Right lung (tissue), 5 donors: ENCODE results near the gene LIN37. TPM values are rescaled to one million over a fixed set of nuclear protein-coding genes. Genes with fewer than 3 reads are reported as not detected.
"Not testable (repeated sequence)": the region's sequence is repeated elsewhere in the genome, so short reads cannot be mapped to it uniquely, and the experiment has no call there.

ENCODE experiments used
- DNase-seq, 2 donors: peaks; one replicate each; pipeline ENCODE4 v3.0.0-alpha.2; 2013
- polyA plus RNA-seq, 5 donors: library from polyadenylated mRNA; unstranded; fragments of 120-200 nt; gene quantifications; one replicate each; pipeline versions ENCODE4 v1.2.1 to v1.2.3, GENCODE V29; 2013; ENCODE audit warnings: inconsistent platforms in 1 of 5, low replicate concordance in 1 of 5; ENCODE audit not compliant: insufficient read length in 5 of 5, insufficient read depth in 1 of 5

Gene LIN37
- polyA plus RNA-seq, 5 donors, result 8.2 to 14.4 (median 9.6) TPM

- no peak for DNase-seq
Observed at GRCh38 chr19:35788205-35788960, 40.0 kb downstream of the LIN37 start.

GRCh38 chr19:35789195-35789977 lies 41.0 kb downstream of the LIN37 start:
- DNase-seq, result no peak

GRCh38 chr19:35789978-35790944 lies 41.9 kb downstream of the LIN37 start:
- DNase-seq, result no peak

- DNase-seq, result no peak
Observed at GRCh38 chr19:35790981-35791813, 42.8 kb downstream of the LIN37 start.

GRCh38 chr19:35791814-35792279 lies 43.5 kb downstream of the LIN37 start:
- DNase-seq, result no peak

GRCh38 chr19:35792312-35792711 lies 43.9 kb downstream of the LIN37 start:
- DNase-seq, result no peak

GRCh38 chr19:35792888-35793287 lies 44.5 kb downstream of the LIN37 start:
- DNase-seq, result no peak

GRCh38 chr19:35793381-35794165 lies 45.2 kb downstream of the LIN37 start:
- DNase-seq, result no peak

GRCh38 chr19:35795564-35795963 lies 47.2 kb downstream of the LIN37 start:
- not testable (repeated sequence) for DNase-seq

GRCh38 chr19:35796645-35797542 lies 48.5 kb downstream of the LIN37 start:
- DNase-seq, result no peak

- no peak for DNase-seq
Observed at GRCh38 chr19:35797663-35798062, 49.3 kb downstream of the LIN37 start.

- no peak for DNase-seq
Observed at GRCh38 chr19:35801828-35802227, 53.5 kb downstream of the LIN37 start.

Other genes with a start within 250 kb of the LIN37 start
- gene DMKN, start 234.9 kb upstream of the LIN37 start, polyA plus RNA-seq, result 100 to 1,000 TPM in 4 of 5 donors, 10 to 100 TPM in 1; 91.2 to 146 (median 119) TPM
- not detected for gene SBSN, start 220.3 kb upstream of the LIN37 start, polyA plus RNA-seq
- not detected for gene GAPDHS, start 215.1 kb upstream of the LIN37 start, polyA plus RNA-seq
- 10 to 100 TPM; 48.9 to 78.4 (median 58.9) TPM for gene TMEM147, start 202.9 kb upstream of the LIN37 start, polyA plus RNA-seq
- gene ATP4A, start 184.9 kb upstream of the LIN37 start, polyA plus RNA-seq, result not detected
- not detected for gene PMIS2, start 162.4 kb upstream of the LIN37 start, polyA plus RNA-seq
- gene HAUS5, start 135.8 kb upstream of the LIN37 start, polyA plus RNA-seq, result 10 to 100 TPM; 25.0 to 31.9 (median 28.0) TPM
- 10 to 100 TPM; 43.0 to 84.8 (median 53.7) TPM for gene RBM42, start 119.5 kb upstream of the LIN37 start, polyA plus RNA-seq
- 1 to 10 TPM; 1.5 to 4.6 (median 2.0) TPM for gene ETV2, start 106.8 kb upstream of the LIN37 start, polyA plus RNA-seq
- gene COX6B1, start 100.3 kb upstream of the LIN37 start, polyA plus RNA-seq, result 100 to 1,000 TPM; 214 to 280 (median 243) TPM
- gene UPK1A, start 82.1 kb upstream of the LIN37 start, polyA plus RNA-seq, result under 1 TPM in 4 of 5 donors, not detected in 1; 0.18 to 0.40 (median 0.21) TPM
- gene ZBTB32, start 44.0 kb upstream of the LIN37 start, polyA plus RNA-seq, result under 1 TPM; 0.29 to 0.85 (median 0.57) TPM
- gene KMT2B, start 30.6 kb upstream of the LIN37 start, polyA plus RNA-seq, result 10 to 100 TPM; 21.3 to 40.3 (median 28.0) TPM
- 1 to 10 TPM; 3.1 to 7.1 (median 4.1) TPM for gene IGFLR1, start 6.1 kb upstream of the LIN37 start, polyA plus RNA-seq
- gene U2AF1L4, start 3.2 kb upstream of the LIN37 start, polyA plus RNA-seq, result 10 to 100 TPM; 15.1 to 21.7 (median 16.6) TPM
- 10 to 100 TPM; 45.5 to 72.8 (median 52.3) TPM for gene PSENEN, start 2.9 kb upstream of the LIN37 start, polyA plus RNA-seq
- gene HSPB6, start 8.5 kb downstream of the LIN37 start, polyA plus RNA-seq, result 100 to 1,000 TPM in 1 of 5 donors, 10 to 100 TPM in 4; 47.3 to 158 (median 71.5) TPM
- gene PROSER3, start 9.6 kb downstream of the LIN37 start, polyA plus RNA-seq, result 10 to 100 TPM; 15.9 to 21.4 (median 20.2) TPM
- 10 to 100 TPM; 21.8 to 40.7 (median 27.3) TPM for gene ARHGAP33, start 27.0 kb downstream of the LIN37 start, polyA plus RNA-seq
- 1 to 10 TPM in 1 of 5 donors, under 1 TPM in 1, not detected in 3; 0.21 to 1.0 TPM for gene PRODH2, start 64.3 kb downstream of the LIN37 start, polyA plus RNA-seq
- 1 to 10 TPM in 1 of 5 donors, under 1 TPM in 4; 0.29 to 1.5 (median 0.50) TPM for gene NPHS1, start 103.9 kb downstream of the LIN37 start, polyA plus RNA-seq
- 1 to 10 TPM; 1.1 to 4.3 (median 1.8) TPM for gene KIRREL2, start 108.3 kb downstream of the LIN37 start, polyA plus RNA-seq
- 10 to 100 TPM in 1 of 5 donors, 1 to 10 TPM in 4; 8.2 to 13.8 (median 9.0) TPM for gene APLP1, start 120.0 kb downstream of the LIN37 start, polyA plus RNA-seq
- 1 to 10 TPM; 3.7 to 7.0 (median 5.7) TPM for gene NFKBID, start 152.0 kb downstream of the LIN37 start, polyA plus RNA-seq
- gene HCST, start 154.0 kb downstream of the LIN37 start, polyA plus RNA-seq, result 1 to 10 TPM; 5.0 to 7.9 (median 6.0) TPM
- 10 to 100 TPM; 12.1 to 20.4 (median 14.7) TPM for gene TYROBP, start 159.7 kb downstream of the LIN37 start, polyA plus RNA-seq
- gene LRFN3, start 187.8 kb downstream of the LIN37 start, polyA plus RNA-seq, result 10 to 100 TPM in 2 of 5 donors, 1 to 10 TPM in 3; 6.5 to 18.2 (median 7.7) TPM
- 10 to 100 TPM in 4 of 5 donors, 1 to 10 TPM in 1; 9.1 to 15.0 (median 11.7) TPM for gene SDHAF1, start 246.6 kb downstream of the LIN37 start, polyA plus RNA-seq